Measurements from ENCODE around the gene AQP2. TPM values are rescaled to one million over a fixed set of nuclear protein-coding genes. Genes with fewer than 3 reads are reported as not detected.

The AQP2 gene
- total RNA-seq, 1 experiment from 2014 or later: 0.36 TPM

GRCh38 chr12:49943625-49943960 lies 6.9 kb upstream of the AQP2 start:
- Histone ChIP-seq H3K27me3 (ENCODE audit: control insufficient read depth, insufficient read depth, low read length) (no peaks in the 10 kb centered on the region), H3K4me3 (ENCODE audit: low read depth in 2 of 2, low read length in 2 of 2) (no peak overlapping the region), H3K4me1 (ENCODE audit: control insufficient read depth, insufficient read depth, low read length) (peaks cover 13% of the 10 kb centered on the region), H3K9me3 (ENCODE audit: control insufficient read depth, insufficient read depth, low read depth, low read length) (no peaks in the 10 kb centered on the region), H3K27ac (ENCODE audit: low read length) (peak overlapping the region; percentile 23; the same call in 1 of the 2 replicates), H3K36me3 (ENCODE audit: control insufficient read depth, insufficient read depth, low read length) (no peaks in the 10 kb centered on the region)
- ChIA-PET POLR2A (interaction anchor here (0.6 to 0.7 kb wide), 2 partner anchors 15 to 37 kb away, joined by 3 to 6 read pairs; no protein-coding TSS in a partner anchor), CTCF (no interaction called here)
- no TSS peak for BruUV-seq (replicated peaks)
- DNase-seq (ENCODE audit: low read depth, low spot score) (no peak), ATAC-seq (no peak)
- intact Hi-C loops (cut with micrococcal nuclease; ENCODE audit: unreplicated experiment): no loop called here
- in situ Hi-C loops (cut with HindIII; ENCODE audit: low pct_unique_long_range_greater_than_20kb, low sequenced_read_pairs): no loop called here
- TF ChIP-seq TCF7L2 (IDR thresholded peaks at IDR 0.05; ENCODE audit: low read depth, low read length) (no peak), CTCF (IDR thresholded peaks at IDR 0.05) (no peak), REST (IDR thresholded peaks at IDR 0.05; ENCODE audit: insufficient read depth in 1 of 2, low read depth in 2 of 2, low read length in 1 of 2) (no peak), SIN3A (IDR thresholded peaks at IDR 0.05; ENCODE audit: borderline replicate concordance, insufficient read depth, low read depth, low read length) (no peak), POLR2AphosphoS5 (IDR thresholded peaks at IDR 0.05; ENCODE audit: low read depth, low read length) (no peak)

- ChIA-PET POLR2A (no interaction called here), CTCF (no interaction called here)
- no peak overlapping the region for H3K4me3 ChIP-seq (ENCODE audit: low read depth in 2 of 2, low read length in 2 of 2)
- H3K9me3 ChIP-seq (ENCODE audit: control insufficient read depth, insufficient read depth, low read depth, low read length): no peaks in the 10 kb centered on the region
- in situ Hi-C loops (cut with HindIII; ENCODE audit: low pct_unique_long_range_greater_than_20kb, low sequenced_read_pairs) (no loop called here), intact Hi-C loops (cut with micrococcal nuclease; ENCODE audit: unreplicated experiment) (no loop called here)
- ATAC-seq (no peak), DNase-seq (ENCODE audit: low read depth, low spot score) (no peak)
- no TSS peak for BruUV-seq (replicated peaks)
- H3K36me3 ChIP-seq (ENCODE audit: control insufficient read depth, insufficient read depth, low read length): no peaks in the 10 kb centered on the region
- no peaks in the 10 kb centered on the region for H3K27me3 ChIP-seq (ENCODE audit: control insufficient read depth, insufficient read depth, low read length)
- peak overlapping the region; percentile 23; the same call in 1 of the 2 replicates for H3K27ac ChIP-seq (ENCODE audit: low read length)
- peaks cover 13% of the 10 kb centered on the region for H3K4me1 ChIP-seq (ENCODE audit: control insufficient read depth, insufficient read depth, low read length)
- TF ChIP-seq TCF7L2 (IDR thresholded peaks at IDR 0.05; ENCODE audit: low read depth, low read length) (no peak), SIN3A (IDR thresholded peaks at IDR 0.05; ENCODE audit: borderline replicate concordance, insufficient read depth, low read depth, low read length) (no peak), CTCF (IDR thresholded peaks at IDR 0.05) (no peak), POLR2AphosphoS5 (IDR thresholded peaks at IDR 0.05; ENCODE audit: low read depth, low read length) (no peak), REST (IDR thresholded peaks at IDR 0.05; ENCODE audit: insufficient read depth in 1 of 2, low read depth in 2 of 2, low read length in 1 of 2) (no peak)
These were observed 6.5 kb upstream of the AQP2 start for GRCh38 chr12:49944046-49944445.

All from Panc1 (cell line).